Hepatocyte (in vitro differentiated cells): Measurements from ENCODE around the gene PITPNC1.

Experiments
- EZH2 ChIP-seq: fragments of 200-600 bp; sonication (generic); IDR thresholded peaks from 2 replicates; pipeline ENCODE4 v1.6.1; 2016; ENCODE audit warnings: antibody characterized with exemption, mild to moderate bottlenecking, borderline replicate concordance
- EZH2phosphoT487 ChIP-seq: fragments of 200-600 bp; sonication (generic); IDR thresholded peaks from one replicate; pipeline ENCODE4 v1.6.1; 2018; ENCODE audit warnings: antibody characterized with exemption, mild to moderate bottlenecking, low read depth, moderate library complexity; ENCODE audit not compliant: unreplicated experiment, severe bottlenecking
- TF ChIP-seq, protein P1 (sequence below): fragments of 200-600 bp; sonication (generic); IDR thresholded peaks from 2 replicates; pipeline ENCODE4 v1.5.1; 2016; ENCODE audit warnings: antibody characterized with exemption, mild to moderate bottlenecking; ENCODE audit not compliant: poor library complexity

DNA sequence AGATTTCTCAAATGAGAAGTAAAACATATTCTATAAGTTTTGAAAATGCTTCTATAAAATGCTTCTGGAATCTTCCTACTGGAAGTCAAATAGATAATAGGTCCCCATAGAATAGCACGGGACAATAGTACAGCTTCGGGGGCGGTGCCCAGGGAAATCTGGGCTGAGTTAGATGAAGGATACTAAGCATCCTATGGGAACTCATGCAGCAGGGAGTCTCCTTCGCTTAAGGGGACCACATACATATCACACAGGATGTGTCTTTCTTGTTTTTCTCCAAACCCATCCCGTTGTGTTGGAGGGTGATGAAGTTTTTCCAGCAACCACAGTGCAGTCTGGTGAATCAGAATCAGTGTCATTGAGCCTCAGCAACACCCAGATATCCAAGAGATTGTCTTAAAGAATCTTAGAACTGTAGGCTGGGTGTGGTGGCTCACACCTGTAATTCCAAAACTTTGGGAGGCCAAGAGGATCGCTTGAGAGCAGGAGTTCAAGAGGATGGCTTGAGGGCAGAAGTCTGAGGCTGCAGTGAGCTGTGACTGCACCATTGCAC is 84.2 kb downstream of the PITPNC1 start:
- TF ChIP-seq, protein P1, sequence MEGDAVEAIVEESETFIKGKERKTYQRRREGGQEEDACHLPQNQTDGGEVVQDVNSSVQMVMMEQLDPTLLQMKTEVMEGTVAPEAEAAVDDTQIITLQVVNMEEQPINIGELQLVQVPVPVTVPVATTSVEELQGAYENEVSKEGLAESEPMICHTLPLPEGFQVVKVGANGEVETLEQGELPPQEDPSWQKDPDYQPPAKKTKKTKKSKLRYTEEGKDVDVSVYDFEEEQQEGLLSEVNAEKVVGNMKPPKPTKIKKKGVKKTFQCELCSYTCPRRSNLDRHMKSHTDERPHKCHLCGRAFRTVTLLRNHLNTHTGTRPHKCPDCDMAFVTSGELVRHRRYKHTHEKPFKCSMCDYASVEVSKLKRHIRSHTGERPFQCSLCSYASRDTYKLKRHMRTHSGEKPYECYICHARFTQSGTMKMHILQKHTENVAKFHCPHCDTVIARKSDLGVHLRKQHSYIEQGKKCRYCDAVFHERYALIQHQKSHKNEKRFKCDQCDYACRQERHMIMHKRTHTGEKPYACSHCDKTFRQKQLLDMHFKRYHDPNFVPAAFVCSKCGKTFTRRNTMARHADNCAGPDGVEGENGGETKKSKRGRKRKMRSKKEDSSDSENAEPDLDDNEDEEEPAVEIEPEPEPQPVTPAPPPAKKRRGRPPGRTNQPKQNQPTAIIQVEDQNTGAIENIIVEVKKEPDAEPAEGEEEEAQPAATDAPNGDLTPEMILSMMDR, result no peak
- TF ChIP-seq EZH2 (no peak), EZH2phosphoT487 (no peak)
